ENCODE measurements around the gene ZNF660.
A peak's percentile ranks its signal among the peaks of the same experiment; 100 is the strongest.
"Not testable (repeated sequence)": the region's sequence is repeated elsewhere in the genome, so short reads cannot be mapped to it uniquely, and the experiment has no call there.

The ZNF660 gene

GRCh38 chr3:44584646-44585501, at the start of gene ZNF660:
Gene ZNF660, plus strand, starts transcription at chr3:44584964. Its CDS starts 9,230 bp downstream, at chr3:44594194.
- no peak for DNase-seq

DNA sequence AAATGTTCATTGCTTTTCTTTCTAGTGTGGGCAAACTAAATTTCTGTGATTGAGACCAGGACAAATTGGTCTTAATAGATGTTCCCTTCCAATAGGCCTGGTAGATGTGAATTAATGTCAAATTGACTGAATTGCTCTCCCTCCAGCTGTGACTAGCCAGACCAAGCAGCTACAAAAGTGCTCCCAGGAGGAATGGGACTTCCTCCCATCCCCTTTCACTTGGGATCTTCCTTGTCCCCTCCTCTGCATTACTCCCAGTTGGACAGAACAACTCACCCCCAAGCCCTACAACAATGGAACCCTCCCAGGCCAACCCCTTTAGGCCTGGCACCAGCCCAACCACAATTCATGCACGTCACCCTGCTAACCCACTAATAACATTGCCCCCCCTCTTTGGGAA, 49.4 kb upstream of the ZNF660 start:
- DNase-seq: no peak

DNA sequence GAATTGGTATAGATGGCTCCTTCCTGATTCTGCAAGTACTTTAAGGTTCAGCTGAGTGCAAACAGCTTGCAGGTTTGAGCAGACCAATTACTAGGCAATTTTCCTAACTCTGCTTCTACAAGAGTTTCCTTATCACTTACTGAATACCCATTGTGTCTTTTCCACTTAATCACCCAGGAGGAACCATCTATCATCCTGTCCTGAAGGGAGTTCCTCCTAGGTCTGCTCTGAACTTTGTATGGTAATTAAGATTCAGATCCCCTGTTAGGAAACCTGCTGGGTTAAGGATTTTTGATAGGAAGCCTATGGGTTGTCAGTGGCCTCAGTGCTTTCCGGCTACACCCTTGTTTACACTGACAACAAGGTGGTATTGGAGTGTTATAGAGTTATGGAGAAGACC, 40.0 kb upstream of the ZNF660 start:
- DNase-seq: not testable (repeated sequence)

DNA sequence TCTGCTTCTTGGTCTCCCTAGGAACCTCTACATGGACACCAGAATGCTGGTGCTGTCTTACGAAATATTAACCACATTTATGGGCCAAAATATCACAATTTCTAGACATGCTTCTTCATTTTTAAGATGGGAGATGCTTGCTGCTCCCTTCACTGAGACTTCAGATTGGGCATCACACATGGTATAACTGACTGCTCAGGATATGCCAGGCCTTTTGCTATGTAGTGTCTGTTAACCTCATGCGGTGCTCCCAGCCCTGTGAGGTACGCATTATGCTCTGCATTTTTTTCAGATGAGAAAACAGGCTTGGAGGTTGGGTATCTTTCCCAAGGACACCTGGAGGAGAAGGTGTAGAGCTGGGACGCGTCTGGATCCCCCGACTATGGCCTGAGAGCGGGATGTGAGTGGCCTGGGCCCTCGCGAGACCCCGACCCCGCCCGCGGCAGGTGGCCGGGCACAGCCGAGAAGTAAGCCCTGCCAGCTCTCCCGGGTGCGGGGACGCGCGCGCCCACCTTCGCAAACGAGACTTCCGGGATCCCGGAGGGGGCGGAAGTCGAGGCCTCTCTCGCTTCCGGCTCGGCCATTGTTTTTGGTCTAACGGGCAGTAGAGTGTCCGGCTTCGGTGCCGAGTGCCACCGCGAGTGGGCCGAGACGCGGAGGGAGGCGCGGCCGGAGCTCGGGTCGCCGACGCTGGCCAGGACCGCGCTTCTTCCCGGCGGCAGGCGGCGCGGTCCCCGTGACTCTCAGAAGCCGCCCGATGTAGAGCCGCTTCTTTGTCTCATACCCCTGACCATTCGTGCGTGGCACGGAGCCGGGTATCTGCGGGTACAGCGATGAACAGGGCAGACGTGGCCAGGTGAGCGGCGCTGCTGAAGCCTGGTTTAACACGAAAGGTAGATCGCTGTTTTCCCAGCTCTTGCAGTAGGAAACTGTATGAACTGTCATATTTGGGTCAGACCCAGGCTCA, 29.9 kb upstream of the ZNF660 start, which contains the start of gene ZKSCAN7:
Gene ZKSCAN7, plus strand, starts transcription at position 568 of the 967 bp plus-strand sequence. CDS start 1,855 bp downstream, outside the sequence.
- DNase-seq: peak; percentile 10

- DNase-seq: no peak
These were observed 29.0 kb upstream of the ZNF660 start for GRCh38 chr3:44555723-44556122.

GRCh38 chr3:44557074-44557473, 27.7 kb upstream of the ZNF660 start:
- DNase-seq: no peak

DNA sequence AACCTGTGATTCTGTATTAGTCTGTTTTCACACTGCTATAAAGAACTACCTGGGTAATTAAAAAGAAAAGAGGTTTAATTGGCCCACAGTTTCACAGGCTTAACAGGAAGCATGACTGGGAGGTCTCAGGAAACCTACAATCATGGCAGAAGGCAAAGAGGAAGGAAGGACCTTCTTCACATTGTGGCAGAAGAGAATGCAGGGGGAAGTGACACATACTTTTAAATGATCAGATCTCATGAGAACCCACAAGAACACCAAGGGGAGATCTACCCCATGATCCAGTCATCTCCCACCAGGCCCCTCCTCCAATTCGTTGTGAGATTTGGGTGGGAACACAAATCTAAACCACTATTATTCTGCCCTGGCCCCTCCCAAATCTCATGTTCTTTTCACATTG, 23.7 kb upstream of the ZNF660 start:
- no peak for DNase-seq

- no peak for DNase-seq
These were observed 22.6 kb upstream of the ZNF660 start for GRCh38 chr3:44562147-44562546.

- no peak for DNase-seq
These were observed 16.2 kb upstream of the ZNF660 start for GRCh38 chr3:44568561-44568960.

- DNase-seq: no peak
These were observed 13.7 kb upstream of the ZNF660 start for GRCh38 chr3:44571024-44571423.

- DNase-seq: no peak
These were observed 8.2 kb upstream of the ZNF660 start for GRCh38 chr3:44576613-44577012.

GRCh38 chr3:44577354-44577952, 7.3 kb upstream of the ZNF660 start:
- not testable (repeated sequence) for DNase-seq

- DNase-seq: not testable (repeated sequence)
These were observed 6.4 kb upstream of the ZNF660 start for GRCh38 chr3:44578316-44578715.

DNA sequence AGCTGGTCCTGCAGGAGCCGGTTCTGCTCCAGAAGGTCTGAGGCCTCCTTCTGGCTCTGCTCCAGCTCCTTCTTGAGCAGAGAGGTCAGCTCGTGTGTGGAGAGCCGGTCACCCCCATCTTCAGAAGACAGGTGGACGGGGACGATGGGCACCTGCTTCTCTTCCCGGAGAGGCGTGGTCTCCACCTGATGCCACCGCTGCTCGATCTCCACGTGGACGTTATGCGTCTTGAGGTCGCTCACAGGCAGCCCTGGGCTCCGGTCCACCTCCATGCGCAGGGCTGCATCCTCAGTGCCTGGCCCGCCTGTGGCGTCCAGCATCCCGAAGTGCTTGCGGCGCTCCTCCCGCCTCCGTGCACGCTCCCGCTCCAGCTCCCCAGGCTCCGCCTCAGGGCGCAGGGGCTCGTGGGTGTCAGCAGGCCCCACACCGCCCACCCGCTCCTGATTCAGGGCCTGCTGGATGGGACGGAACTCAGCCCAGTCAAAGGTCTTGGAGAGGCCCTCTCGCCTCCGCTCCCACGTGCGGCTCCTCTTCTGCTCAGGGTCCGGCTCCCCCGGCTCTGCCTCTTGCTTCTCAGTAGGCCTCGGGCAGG, 5.7 kb upstream of the ZNF660 start:
- not testable (repeated sequence) for DNase-seq

- not testable (repeated sequence) for DNase-seq
These were observed 5.0 kb upstream of the ZNF660 start for GRCh38 chr3:44579749-44580148.

GRCh38 chr3:44580971-44581370, 3.8 kb upstream of the ZNF660 start:
- DNase-seq: not testable (repeated sequence)

DNA sequence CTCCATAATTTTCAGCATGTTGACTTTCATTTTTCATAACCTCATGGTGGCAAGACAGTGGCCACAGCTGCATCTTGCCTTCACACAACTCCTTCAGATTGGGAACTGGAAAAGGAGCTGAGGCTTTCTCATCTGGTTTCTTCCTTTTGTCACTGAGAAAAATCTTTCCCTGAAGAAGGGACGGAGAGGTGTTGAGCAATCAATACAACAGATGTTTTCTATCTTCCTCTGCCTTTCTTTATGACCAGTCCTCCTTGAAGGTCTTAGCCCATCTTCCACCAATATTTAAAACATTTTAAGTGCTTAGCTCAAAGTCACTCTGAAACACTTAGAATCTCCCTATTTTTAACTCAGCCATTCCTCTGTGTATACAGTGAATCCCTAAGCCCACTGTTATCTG, 11.9 kb downstream of the ZNF660 start:
- DNase-seq: no peak

GRCh38 chr3:44601749-44602148, 17.0 kb downstream of the ZNF660 start:
- DNase-seq: no peak

- no peak for DNase-seq
These were observed 27.9 kb downstream of the ZNF660 start for GRCh38 chr3:44612678-44613077.

DNA sequence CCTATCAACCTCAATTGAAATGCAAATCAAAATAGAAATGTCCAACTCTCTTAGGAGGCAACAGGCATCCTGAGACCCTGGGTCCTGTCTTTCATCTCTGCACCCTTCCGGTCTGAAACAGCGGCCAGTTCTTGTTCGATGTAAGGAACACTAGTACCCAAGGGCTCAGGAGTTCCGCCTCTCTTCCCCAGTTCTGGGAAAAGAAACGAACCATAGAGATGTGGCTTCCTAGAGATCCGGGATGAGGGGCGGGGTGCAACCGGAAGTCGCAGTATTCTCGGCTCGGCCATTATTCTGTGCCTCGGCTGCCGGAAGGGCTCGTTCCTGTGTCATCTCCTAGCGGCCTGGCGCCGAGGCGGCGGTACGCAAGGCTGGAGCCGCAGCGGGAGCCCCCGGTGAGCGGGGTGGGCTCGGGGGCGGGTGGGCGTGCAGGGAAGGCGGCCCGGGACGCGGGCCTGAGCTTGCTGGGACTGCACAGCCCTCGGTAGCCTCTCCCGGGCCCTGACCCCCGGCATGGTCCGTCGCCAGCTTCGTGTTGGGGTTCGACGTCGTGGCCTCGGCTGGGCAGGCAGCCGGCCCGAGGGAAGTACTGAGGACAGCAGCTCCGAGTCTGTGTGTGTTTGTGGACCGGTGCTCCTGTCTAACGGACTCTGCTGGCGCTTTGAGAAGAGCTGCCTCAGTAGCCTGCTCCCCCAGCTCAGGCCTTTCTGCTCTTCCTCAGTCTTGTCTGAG, 40.2 kb downstream of the ZNF660 start, which contains the start of gene ZNF197:
Gene ZNF197, plus strand, starts transcription at position 288 of the 732 bp plus-strand sequence. CDS start 4,119 bp downstream, outside the sequence.
- DNase-seq: peak; percentile 70

- no peak for DNase-seq
These were observed 44.0 kb downstream of the ZNF660 start for GRCh38 chr3:44628716-44629115.

GRCh38 chr3:44632193-44632592, 47.4 kb downstream of the ZNF660 start:
- DNase-seq: no peak

Data from amniotic stem cell (primary cell).